Cardiac septum (tissue), 1 donor: ENCODE measurements around the gene CHTOP. TPM values are rescaled to one million over a fixed set of nuclear protein-coding genes. Genes with fewer than 3 reads are reported as not detected.
A peak's percentile ranks its signal among the peaks of the same experiment; 100 is the strongest.

Experiments
- DNase-seq: peaks from one replicate; pipeline ENCODE4 v3.0.0-alpha.2; 2020; ENCODE audit warnings: low spot score
- intact Hi-C: fragments of 100-400 bp; cut with DNase I; formaldehyde crosslinking; loops from one replicate; pipeline ENCODE4 v1.14.0; 2022
- total RNA-seq: library from RNA; stranded (reverse); fragmentation: NEBNext Ultra II Directional; extraction: Animal tissue kit (Norgen Biotek cat#: 25700); gene quantifications from one replicate; pipeline ENCODE4 v1.2.1, GENCODE V29; 2021
- donor health status: DM: no; HTN: no; CAD: no.

The CHTOP gene
- total RNA-seq, 1 donor from 2014 or later = 90.4 TPM

- no peak for DNase-seq
- intact Hi-C loops = no loop called here
These were observed 21.6 kb upstream of the CHTOP start for GRCh38 chr1:153612111-153612754.

- intact Hi-C loops = no loop called here
- DNase-seq = peak; percentile 87
These were observed 21.0 kb upstream of the CHTOP start, which contains the start of gene S100A16 for GRCh38 chr1:153612755-153613331. S100A16 (minus strand) TSS chr1:153613137; CDS start chr1:153608151, 4,986 bp downstream.

- intact Hi-C loops = no loop called here
- no peak for DNase-seq
These were observed 20.5 kb upstream of the CHTOP start for GRCh38 chr1:153613406-153613805.

DNA sequence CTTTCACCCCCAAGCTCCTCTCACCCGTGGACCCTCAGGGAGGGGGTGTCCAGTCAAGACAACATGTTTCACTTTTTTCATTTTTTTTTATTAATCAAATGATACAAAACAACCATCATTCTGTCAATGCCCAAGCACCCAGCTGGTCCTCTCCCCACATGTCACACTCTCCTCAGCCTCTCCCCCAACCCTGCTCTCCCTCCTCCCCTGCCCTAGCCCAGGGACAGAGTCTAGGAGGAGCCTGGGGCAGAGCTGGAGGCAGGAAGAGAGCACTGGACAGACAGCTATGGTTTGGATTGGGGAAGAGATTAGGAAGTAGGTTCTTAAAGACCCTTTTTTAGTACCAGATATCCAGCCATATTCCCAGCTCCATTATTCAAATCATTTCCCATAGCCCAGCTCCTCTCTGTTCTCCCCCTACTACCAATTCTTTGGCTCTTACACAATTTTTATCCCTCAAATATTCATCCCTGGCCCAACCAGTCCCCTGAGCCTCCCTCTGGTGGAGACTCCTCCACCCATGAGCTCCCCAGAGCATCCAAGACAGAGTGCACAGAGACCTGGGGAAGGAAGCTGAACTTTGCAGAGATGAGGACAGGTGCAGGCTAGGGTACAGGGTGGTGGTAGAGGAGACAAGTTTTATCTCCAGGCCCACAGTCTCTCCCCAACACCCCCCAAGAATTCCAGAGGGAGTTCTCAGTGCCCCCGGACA is 19.5 kb upstream of the CHTOP start:
- DNase-seq = no peak
- intact Hi-C loops = no loop called here

DNA sequence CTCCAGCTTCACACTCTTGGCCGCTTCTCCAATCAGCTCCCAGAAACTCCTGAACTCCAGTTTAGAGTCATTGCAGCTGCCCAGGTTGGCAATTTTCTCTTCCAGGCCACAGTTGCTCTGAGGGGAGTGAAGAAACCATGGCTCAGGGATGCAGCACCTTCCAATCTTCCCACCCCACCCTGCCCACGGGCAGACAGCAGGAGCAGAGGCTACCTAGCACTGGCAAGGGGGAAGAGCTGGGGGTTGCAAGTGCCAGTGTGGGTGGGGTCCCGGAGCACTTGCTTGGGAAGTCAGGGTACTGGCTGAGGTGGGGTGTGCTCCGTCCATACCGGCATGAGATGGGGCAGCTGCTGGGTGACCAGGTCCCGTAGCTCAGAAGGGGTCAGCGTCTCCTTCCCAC is 19.0 kb upstream of the CHTOP start:
- no peak for DNase-seq
- intact Hi-C loops = loop anchor here (5.0 kb wide), 2 partner anchors 83 to 103 kb away; no protein-coding TSS in a partner anchor

GRCh38 chr1:153615406-153615805 is 18.5 kb upstream of the CHTOP start:
- intact Hi-C loops = loop anchor here (5.0 kb wide), 2 partner anchors 83 to 103 kb away; no protein-coding TSS in a partner anchor
- DNase-seq = no peak

DNA sequence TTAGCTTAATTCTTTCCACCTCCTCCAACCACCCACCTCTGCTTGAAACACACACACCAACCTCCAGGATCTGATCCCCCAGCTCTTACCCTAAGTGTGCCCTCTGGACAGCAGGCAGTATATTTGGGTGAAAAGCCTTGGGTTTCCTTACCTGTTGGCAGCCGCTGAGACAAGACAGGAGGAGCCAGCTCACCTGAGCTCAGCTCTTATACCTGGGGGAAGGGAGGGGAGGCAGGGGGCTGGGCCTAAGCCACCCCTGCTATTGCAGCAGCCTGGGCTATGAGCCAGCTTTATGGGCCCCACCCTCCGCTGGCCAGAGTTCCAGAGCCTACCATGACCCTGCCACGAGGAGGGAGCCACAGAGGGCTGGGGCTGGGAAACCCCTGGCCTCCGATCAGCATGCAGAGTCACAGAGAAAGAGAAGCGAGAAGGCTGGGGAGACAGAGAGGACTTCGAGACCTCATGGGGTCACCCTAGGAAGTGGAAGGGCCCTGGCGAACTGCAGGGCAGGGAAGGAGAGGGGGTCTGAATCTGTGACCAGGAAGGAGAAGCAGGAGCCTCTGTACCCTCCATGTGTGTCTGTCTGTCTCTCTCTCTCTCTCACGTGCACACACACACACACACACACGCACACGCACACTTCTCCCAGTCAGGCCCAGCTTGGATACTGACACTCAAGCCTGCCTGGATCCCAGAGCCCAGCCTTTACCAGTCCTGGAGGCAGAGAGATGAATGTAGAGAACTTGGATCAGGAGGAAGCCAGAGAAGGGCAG is 17.5 kb upstream of the CHTOP start, which contains the start of gene S100A14:
Gene S100A14 (minus strand): TSS at position 182 of the 773 bp plus-strand sequence. CDS start 467 bp downstream, outside the sequence.
- intact Hi-C loops = loop anchor here (2.0 to 5.0 kb wide), 3 partner anchors 48 to 104 kb away; no protein-coding TSS in a partner anchor
- no peak for DNase-seq

DNA sequence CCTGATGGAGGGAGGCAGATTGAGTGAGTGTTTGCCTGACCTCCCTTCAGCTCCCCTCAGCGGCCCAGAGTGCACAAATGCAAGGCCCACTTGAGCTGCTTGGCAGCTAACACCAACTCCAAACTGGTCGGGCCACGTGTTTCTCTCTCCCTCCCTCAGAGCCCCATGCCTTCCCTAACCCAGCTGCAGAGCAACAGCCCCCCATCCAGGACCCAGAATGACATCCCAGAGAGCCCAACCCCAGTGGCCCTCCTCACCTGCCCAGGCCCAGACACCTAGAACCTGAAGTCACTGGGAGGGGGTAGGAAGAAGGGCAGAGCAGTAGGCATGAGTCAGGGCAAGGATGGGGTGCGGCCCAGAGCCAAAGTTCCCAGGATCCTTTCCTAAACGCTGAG is 17.0 kb upstream of the CHTOP start:
- intact Hi-C loops = loop anchor here (2.0 to 5.0 kb wide), 3 partner anchors 48 to 105 kb away; no protein-coding TSS in a partner anchor
- DNase-seq = no peak

- DNase-seq = no peak
These were observed 16.2 kb upstream of the CHTOP start for GRCh38 chr1:153617663-153618062.

DNA sequence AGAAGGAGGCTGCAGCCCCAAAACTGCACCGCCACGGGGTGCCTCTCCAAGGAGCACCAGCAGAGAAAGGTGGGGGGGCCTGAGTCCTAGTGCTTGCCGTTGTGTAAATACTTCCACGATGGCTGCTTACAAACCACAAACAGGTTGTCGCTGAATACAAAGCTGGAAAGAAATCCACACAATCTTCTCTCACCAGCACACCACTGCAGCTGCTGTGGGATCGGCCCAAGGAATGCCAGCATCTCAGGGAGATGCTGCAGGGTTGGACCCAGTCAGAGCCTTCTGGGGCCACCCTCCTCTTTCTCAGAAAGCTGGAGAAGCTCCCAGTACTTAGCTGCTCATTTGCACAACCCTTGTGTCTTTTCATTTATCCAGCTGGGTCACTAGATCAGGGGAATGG is 14.7 kb upstream of the CHTOP start:
- intact Hi-C loops = loop anchor here (5.0 kb wide), 2 partner anchors 87 to 107 kb away; no protein-coding TSS in a partner anchor
- no peak for DNase-seq

More at GRCh38 chr1:153617663-153618062, 16.2 kb upstream of the CHTOP start:
- intact Hi-C loops = loop anchor here (2.0 to 5.0 kb wide), 3 partner anchors 49 to 105 kb away; no protein-coding TSS in a partner anchor

- intact Hi-C loops = no loop called here
- no peak for DNase-seq
These were observed 10.8 kb upstream of the CHTOP start for GRCh38 chr1:153623101-153623500.

DNA sequence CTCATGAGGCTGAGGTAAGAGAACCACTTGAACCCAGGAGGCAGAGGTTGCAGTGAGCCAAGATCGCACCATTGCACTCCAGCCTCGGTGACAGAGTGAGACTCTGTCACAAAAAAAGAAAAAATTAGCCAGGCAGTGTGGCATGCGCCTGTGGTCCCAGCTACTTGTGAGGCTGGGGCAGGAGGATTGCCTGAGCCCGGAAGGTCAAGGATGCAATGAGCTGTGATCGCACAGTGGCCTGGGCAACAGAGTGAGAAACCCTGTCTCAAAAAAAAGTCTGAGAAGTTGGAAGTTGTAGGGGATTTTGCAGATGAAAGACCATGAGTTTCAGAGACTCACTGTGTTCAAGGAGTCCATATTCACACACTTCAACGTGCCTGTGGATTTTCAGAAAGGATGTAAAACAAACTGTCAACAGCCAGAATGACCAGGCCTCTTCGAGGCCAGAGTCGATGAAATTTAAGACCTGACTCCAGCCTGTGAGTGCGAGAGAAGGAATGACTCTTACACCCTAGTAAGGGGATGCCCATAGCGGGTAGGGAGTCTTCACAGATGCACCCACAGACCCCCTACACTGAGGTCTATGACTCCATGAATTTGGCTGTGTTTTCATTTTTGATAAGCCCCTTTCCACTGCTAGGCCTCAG is 8.8 kb upstream of the CHTOP start:
- DNase-seq = no peak

GRCh38 chr1:153626477-153626903 is 7.4 kb upstream of the CHTOP start:
- DNase-seq = no peak
- intact Hi-C loops = loop anchor here (5.0 kb wide), 1 partner anchor 46 kb away; the partner anchor contains the start of gene ILF2

More for the DNA sequence above, 8.8 kb upstream of the CHTOP start:
- intact Hi-C loops = loop anchor here (5.0 kb wide), 1 partner anchor 47 kb away; the partner anchor contains the start of gene ILF2

- intact Hi-C loops = loop anchor here (5.0 kb wide), 1 partner anchor 45 kb away; the partner anchor contains the start of gene ILF2
- no peak for DNase-seq
These were observed 6.8 kb upstream of the CHTOP start, which contains the start of gene S100A13 for GRCh38 chr1:153626904-153627714. S100A13 (minus strand) TSS chr1:153627505; CDS start chr1:153626472, 1,033 bp downstream.

DNA sequence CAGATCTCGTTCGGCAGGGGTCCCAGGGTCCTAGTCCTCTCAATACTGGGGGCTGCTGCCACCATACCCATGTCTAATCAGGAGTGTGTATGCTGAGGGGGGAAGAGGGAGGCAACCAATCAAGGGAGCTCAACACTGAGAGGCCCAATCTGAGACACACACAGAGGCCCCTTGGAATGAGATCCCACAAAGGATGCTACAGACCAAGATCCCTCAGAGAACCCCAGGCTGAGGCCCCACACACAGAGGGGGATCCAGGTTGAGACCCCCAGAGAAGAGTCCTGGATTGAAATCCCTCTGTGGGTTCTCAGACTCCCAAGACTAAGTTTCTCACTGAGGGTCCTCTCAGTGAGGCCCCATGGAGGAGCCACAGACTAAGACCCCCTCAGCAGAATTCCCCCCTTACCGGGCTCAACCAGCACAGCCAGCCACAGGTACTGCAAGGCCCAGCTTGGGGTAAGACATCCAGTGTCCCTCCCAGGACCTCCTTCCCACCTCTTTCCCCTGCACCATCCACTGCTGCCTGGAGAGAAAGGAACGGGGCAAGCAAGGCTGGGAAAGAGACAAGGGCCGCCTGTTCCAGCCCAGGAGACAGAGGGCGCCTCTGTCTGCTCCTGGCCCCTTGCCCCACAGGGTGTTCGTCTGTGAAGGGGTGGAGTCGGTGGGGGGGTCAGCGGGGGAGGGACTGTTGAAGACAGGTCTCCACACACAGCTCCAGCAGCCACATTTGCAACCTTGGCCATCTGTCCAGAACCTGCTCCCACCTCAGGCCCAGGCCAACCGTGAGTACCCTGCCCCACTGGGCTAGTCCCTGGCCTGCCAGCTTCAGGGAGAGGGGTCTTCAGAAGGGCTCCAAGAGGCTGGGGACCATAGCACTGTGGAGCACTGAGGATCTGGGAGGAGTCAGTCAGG is 5.9 kb upstream of the CHTOP start, which contains the start of gene S100A1:
Gene S100A1 (plus strand): TSS at position 720 of the 912 bp plus-strand sequence. CDS start 2,088 bp downstream, outside the sequence.
- DNase-seq = peak; percentile 86
- intact Hi-C loops = loop anchor here (5.0 kb wide), 1 partner anchor 44 kb away; the partner anchor contains the start of gene ILF2

- peak; percentile 17 for DNase-seq
- intact Hi-C loops = loop anchor here (5.0 kb wide), 1 partner anchor 44 kb away; the partner anchor contains the start of gene ILF2
These were observed 5.1 kb upstream of the CHTOP start for GRCh38 chr1:153628638-153629342.
